Mammary microvascular endothelial cell (primary cell): Measurements from ENCODE around the gene USP38. TPM values are rescaled to one million over a fixed set of nuclear protein-coding genes. Genes with fewer than 3 reads are reported as not detected.

Experiments used
- total RNA-seq: library from RNA; depleted of rRNA; stranded (reverse); fragments of >200 nt; gene quantifications from 2 replicates; pipeline ENCODE4 v1.2.3, GENCODE V29; 2015

The USP38 gene, protein sequence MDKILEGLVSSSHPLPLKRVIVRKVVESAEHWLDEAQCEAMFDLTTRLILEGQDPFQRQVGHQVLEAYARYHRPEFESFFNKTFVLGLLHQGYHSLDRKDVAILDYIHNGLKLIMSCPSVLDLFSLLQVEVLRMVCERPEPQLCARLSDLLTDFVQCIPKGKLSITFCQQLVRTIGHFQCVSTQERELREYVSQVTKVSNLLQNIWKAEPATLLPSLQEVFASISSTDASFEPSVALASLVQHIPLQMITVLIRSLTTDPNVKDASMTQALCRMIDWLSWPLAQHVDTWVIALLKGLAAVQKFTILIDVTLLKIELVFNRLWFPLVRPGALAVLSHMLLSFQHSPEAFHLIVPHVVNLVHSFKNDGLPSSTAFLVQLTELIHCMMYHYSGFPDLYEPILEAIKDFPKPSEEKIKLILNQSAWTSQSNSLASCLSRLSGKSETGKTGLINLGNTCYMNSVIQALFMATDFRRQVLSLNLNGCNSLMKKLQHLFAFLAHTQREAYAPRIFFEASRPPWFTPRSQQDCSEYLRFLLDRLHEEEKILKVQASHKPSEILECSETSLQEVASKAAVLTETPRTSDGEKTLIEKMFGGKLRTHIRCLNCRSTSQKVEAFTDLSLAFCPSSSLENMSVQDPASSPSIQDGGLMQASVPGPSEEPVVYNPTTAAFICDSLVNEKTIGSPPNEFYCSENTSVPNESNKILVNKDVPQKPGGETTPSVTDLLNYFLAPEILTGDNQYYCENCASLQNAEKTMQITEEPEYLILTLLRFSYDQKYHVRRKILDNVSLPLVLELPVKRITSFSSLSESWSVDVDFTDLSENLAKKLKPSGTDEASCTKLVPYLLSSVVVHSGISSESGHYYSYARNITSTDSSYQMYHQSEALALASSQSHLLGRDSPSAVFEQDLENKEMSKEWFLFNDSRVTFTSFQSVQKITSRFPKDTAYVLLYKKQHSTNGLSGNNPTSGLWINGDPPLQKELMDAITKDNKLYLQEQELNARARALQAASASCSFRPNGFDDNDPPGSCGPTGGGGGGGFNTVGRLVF
- 17.3 and 17.6 TPM in 2 replicates for total RNA-seq

GRCh38 chr4:143184503-143185252 lies at the start of gene USP38:
TSS of gene USP38 (plus strand) at chr4:143184917. CDS start at chr4:143185451, 534 bp downstream.

Other genes starting within 250 kb of the USP38 start
- gene GAB1, start 152.0 kb downstream of the USP38 start, total RNA-seq: 4.6 and 5.5 TPM in 2 replicates